ENCODE measurements around the gene ASGR1. TPM values are rescaled to one million over a fixed set of nuclear protein-coding genes. Genes with fewer than 3 reads are reported as not detected.
A peak's percentile ranks its signal among the peaks of the same experiment; 100 is the strongest.

ASGR1 gene, protein sequence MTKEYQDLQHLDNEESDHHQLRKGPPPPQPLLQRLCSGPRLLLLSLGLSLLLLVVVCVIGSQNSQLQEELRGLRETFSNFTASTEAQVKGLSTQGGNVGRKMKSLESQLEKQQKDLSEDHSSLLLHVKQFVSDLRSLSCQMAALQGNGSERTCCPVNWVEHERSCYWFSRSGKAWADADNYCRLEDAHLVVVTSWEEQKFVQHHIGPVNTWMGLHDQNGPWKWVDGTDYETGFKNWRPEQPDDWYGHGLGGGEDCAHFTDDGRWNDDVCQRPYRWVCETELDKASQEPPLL
- 3.4 TPM for polyA plus RNA-seq (2013, experiment 1 of 2)
- 3.7 TPM for polyA plus RNA-seq (2013, experiment 2 of 2)

DNA sequence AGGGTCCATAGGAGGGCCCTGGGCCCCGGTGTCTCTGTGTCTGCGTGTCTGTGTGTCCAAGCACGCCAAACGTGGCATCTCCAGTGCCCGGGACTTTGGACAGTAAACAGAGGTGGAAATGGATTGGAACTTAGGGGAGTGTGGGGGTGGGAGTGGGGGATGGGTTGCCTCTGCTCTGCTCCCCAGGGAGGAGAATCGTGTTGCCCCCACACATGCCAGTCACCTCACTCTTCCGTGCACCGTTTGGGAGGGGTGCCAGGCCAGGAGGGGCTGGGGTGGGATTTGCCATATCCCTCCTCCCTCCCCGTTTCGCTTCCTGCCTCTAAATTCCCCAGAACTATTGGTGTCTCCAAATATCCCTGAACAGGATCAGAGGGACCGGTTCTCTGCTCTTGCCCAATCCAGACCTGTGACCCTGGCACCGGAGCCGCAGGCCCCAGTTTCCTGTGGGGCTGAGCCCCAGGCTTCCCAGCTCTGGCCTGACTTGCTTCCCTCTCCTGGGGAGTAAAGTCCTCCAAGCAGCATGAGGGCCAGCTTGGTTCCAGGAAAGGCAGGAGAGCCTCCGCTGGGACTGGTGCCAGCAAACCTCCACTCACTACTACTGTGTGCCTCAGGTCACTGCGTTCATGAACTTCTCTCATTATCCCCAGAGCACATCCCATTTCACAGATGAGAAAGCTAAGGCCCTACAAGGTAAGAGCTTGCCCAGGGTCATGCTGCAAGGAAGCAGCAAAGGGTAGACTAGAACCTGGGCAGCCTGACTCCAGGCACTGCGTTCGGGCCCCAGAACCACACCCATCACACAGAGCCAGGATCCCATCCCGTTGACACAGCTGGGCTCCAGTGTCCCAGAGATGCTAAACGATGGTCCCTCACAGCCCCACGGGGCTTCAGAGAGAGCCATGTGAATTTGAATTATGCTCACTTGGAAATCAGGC, at the start of gene ASGR1:
ASGR1 (minus strand) TSS at position 54 of the 938 bp plus-strand sequence. CDS start 807 bp downstream, outside the sequence.
- Histone ChIP-seq H3K4me2 (ENCODE audit: low read length) (peak within 1 kb of the TSS; percentile 72), H3K23ac (ENCODE audit: low read length) (no peak within 1 kb of the TSS), H3K27ac (ENCODE audit: low read depth, low read length) (no peak within 1 kb of the TSS), H2BK5ac (ENCODE audit: low read length) (no peak within 1 kb of the TSS), H3K4me3 (ENCODE audit: low read length) (no peak within 1 kb of the TSS), H3K27me3 (ENCODE audit: insufficient read depth, low read length, poor library complexity) (no peaks in the 10 kb centered on the region), H3K4ac (ENCODE audit: low read depth, low read length) (no peak within 1 kb of the TSS), H4K8ac (ENCODE audit: low read depth, low read length) (no peak within 1 kb of the TSS), H2AK5ac (ENCODE audit: low read length) (no peak within 1 kb of the TSS), H3K18ac (ENCODE audit: low read length) (no peak within 1 kb of the TSS), H3K56ac (ENCODE audit: low read length) (peak within 1 kb of the TSS; percentile 11), H4K5ac (ENCODE audit: low read length) (no peak within 1 kb of the TSS), H3K36me3 (ENCODE audit: control insufficient read depth, insufficient read depth, low read length) (no peaks in the 10 kb centered on the region), H2BK120ac (ENCODE audit: low read depth, low read length) (no peak within 1 kb of the TSS), H3K79me1 (ENCODE audit: low read length) (no peaks in the 10 kb centered on the region), H3K4me1 (ENCODE audit: control insufficient read depth, low read depth, low read length) (no peaks in the 10 kb centered on the region), H2BK15ac (replicated peaks; ENCODE audit: low read depth) (no peak within 1 kb of the TSS), H3K9ac (ENCODE audit: low read length) (peak within 1 kb of the TSS; percentile 2), H3K79me2 (ENCODE audit: control insufficient read depth, insufficient read depth, low read length) (no peaks in the 10 kb centered on the region)
- no peak for DNase-seq
- no CpG with 5 or more reads among the region's 20 CpGs for WGBS (ENCODE audit: extremely low coverage, insufficient coverage, low lambda C conversion rate)

DNA sequence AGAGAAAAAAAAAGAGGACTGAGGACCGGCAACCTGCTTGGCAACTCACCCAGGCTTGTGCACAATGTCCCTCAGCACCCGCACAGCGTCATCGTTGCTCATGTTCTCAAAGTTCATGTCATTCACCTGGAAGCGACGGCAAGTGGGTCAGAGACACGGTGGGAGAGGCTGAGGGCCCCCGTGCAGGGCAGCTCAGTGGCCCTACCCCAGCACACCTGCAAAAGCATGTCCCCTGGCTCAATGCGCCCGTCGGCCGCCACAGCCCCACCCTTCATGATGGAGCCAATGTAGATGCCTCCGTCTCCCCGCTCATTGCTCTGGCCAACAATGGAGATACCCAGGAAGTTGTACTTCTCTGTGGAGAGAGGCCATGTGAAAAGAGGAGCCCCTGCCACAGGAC, 49.8 kb upstream of the ASGR1 start:
- H3K36me3 ChIP-seq (ENCODE audit: control insufficient read depth, insufficient read depth, low read length) = peaks cover 15% of the 10 kb centered on the region
- H2BK5ac ChIP-seq (ENCODE audit: low read length) = no peak overlapping the region
- no peak overlapping the region for H3K27ac ChIP-seq (ENCODE audit: low read depth, low read length)
- H3K4ac ChIP-seq (ENCODE audit: low read depth, low read length) = no peak overlapping the region
- no peak overlapping the region for H3K4me3 ChIP-seq (ENCODE audit: low read length)
- H2BK120ac ChIP-seq (ENCODE audit: low read depth, low read length) = no peak overlapping the region
- H2BK15ac ChIP-seq (replicated peaks; ENCODE audit: low read depth) = no peak overlapping the region
- no peak overlapping the region for H3K9ac ChIP-seq (ENCODE audit: low read length)
- H3K18ac ChIP-seq (ENCODE audit: low read length) = no peak overlapping the region
- no peak for DNase-seq
- no peak overlapping the region for H3K56ac ChIP-seq (ENCODE audit: low read length)
- H3K27me3 ChIP-seq (ENCODE audit: insufficient read depth, low read length, poor library complexity) = no peaks in the 10 kb centered on the region
- H3K23ac ChIP-seq (ENCODE audit: low read length) = no peak overlapping the region
- no peak overlapping the region for H2AK5ac ChIP-seq (ENCODE audit: low read length)
- H3K79me2 ChIP-seq (ENCODE audit: control insufficient read depth, insufficient read depth, low read length) = peaks cover 25% of the 10 kb centered on the region
- H3K4me1 ChIP-seq (ENCODE audit: control insufficient read depth, low read depth, low read length) = peaks cover 7% of the 10 kb centered on the region
- no peak overlapping the region for H3K4me2 ChIP-seq (ENCODE audit: low read length)
- no peak overlapping the region for H4K5ac ChIP-seq (ENCODE audit: low read length)
- H4K8ac ChIP-seq (ENCODE audit: low read depth, low read length) = no peak overlapping the region
- H3K79me1 ChIP-seq (ENCODE audit: low read length) = peaks cover 19% of the 10 kb centered on the region
- WGBS (ENCODE audit: extremely low coverage, insufficient coverage, low lambda C conversion rate) = no CpG with 5 or more reads among the region's 14 CpGs

DNA sequence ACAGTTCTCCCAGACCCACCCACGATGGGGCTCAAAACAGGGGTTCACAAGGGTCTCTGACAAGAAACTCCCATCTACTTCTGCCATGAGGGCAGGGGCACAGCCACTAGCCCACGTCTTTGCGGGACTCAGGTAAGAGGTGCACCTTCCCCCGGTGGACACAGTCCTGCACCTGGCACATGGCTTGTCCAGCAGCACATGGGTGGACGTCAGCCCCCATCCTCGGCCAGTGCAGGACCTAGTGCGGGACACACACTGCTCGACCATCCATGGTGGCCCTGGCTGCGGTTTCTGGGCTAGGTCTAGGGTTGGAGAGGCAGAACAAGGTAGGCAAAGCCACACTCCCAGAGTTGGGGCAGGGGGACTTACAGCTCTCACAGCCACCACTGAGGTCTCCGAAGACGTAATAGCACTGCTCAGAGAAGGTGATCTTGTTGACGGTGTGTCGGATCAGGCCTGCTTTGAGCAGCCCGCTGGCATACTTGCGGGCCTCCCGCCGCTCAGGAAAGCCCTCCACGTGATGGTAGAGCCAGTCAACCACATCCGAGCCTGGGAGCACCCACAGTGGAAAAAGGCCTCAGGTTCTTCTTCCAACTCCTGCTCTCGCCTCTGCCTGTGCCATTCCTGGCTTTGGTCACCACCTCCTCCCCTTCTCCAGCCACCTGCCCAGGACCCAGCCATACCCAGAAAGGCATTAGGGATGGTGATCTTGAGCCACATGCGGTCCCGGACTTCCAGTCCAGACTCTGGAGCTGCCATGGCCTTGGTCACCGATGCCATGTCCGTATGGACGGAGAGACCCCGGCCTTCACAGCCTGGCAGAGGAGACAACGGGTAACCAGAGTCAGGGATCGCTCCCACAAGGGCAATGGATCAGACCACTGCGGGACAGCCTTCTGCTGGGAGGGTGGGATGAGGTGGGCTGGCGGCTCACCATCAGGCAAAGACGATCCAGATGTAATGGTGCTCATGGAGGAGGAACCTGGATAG, 47.8 kb upstream of the ASGR1 start:
- no peak overlapping the region for H2AK5ac ChIP-seq (ENCODE audit: low read length)
- no peaks in the 10 kb centered on the region for H3K27me3 ChIP-seq (ENCODE audit: insufficient read depth, low read length, poor library complexity)
- no peak overlapping the region for H4K8ac ChIP-seq (ENCODE audit: low read depth, low read length)
- WGBS (ENCODE audit: extremely low coverage, insufficient coverage, low lambda C conversion rate) = no CpG with 5 or more reads among the region's 31 CpGs
- H3K23ac ChIP-seq (ENCODE audit: low read length) = no peak overlapping the region
- H2BK15ac ChIP-seq (replicated peaks; ENCODE audit: low read depth) = no peak overlapping the region
- peaks cover 14% of the 10 kb centered on the region for H3K79me1 ChIP-seq (ENCODE audit: low read length)
- no peak overlapping the region for H3K56ac ChIP-seq (ENCODE audit: low read length)
- H3K79me2 ChIP-seq (ENCODE audit: control insufficient read depth, insufficient read depth, low read length) = peaks cover 10% of the 10 kb centered on the region
- no peak overlapping the region for H3K27ac ChIP-seq (ENCODE audit: low read depth, low read length)
- H3K4ac ChIP-seq (ENCODE audit: low read depth, low read length) = no peak overlapping the region
- no peak for DNase-seq
- H3K4me1 ChIP-seq (ENCODE audit: control insufficient read depth, low read depth, low read length) = peaks cover 3% of the 10 kb centered on the region
- H3K4me2 ChIP-seq (ENCODE audit: low read length) = no peak overlapping the region
- H2BK120ac ChIP-seq (ENCODE audit: low read depth, low read length) = no peak overlapping the region
- H3K36me3 ChIP-seq (ENCODE audit: control insufficient read depth, insufficient read depth, low read length) = peaks cover 22% of the 10 kb centered on the region
- no peak overlapping the region for H4K5ac ChIP-seq (ENCODE audit: low read length)
- no peak overlapping the region for H2BK5ac ChIP-seq (ENCODE audit: low read length)
- no peak overlapping the region for H3K9ac ChIP-seq (ENCODE audit: low read length)
- no peak overlapping the region for H3K18ac ChIP-seq (ENCODE audit: low read length)
- no peak overlapping the region for H3K4me3 ChIP-seq (ENCODE audit: low read length)

DNA sequence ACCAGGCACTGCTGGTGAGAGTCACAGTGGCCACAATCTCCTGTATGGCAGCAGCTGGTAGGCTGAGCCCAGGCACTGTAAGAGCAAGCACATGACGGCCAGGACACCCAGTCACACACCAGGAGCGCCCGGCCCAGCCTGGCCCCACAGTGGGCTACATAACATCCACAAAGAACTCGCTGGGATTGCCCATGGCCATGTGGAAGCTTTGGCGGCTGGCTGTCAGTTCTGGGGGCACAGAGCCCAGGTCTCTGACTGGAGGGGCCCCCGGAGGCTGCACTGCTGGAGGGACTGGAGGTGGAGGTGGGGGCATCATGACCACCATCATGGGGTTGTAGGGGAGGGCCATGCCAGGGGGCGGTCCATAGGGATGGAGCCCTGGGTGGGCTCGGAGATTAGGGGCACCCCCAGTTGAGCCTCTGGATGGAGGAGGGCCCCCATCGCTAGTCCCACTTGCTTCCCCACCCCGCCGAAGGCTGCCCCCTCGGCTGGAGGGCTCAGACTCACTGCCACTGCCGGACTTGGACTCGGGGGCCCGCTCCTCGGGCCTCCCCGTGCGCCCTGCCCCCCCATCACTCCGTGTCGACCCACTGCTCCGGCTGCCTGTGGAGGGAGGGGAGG, 46.7 kb upstream of the ASGR1 start:
- Histone ChIP-seq H3K9ac (ENCODE audit: low read length) (no peak overlapping the region), H3K4ac (ENCODE audit: low read depth, low read length) (no peak overlapping the region), H3K79me2 (ENCODE audit: control insufficient read depth, insufficient read depth, low read length) (peaks cover under 1% of the 10 kb centered on the region), H2BK5ac (ENCODE audit: low read length) (no peak overlapping the region), H3K4me1 (ENCODE audit: control insufficient read depth, low read depth, low read length) (no peaks in the 10 kb centered on the region), H2AK5ac (ENCODE audit: low read length) (no peak overlapping the region), H3K4me3 (ENCODE audit: low read length) (no peak overlapping the region), H3K18ac (ENCODE audit: low read length) (no peak overlapping the region), H4K5ac (ENCODE audit: low read length) (no peak overlapping the region), H2BK15ac (replicated peaks; ENCODE audit: low read depth) (no peak overlapping the region), H2BK120ac (ENCODE audit: low read depth, low read length) (no peak overlapping the region), H3K56ac (ENCODE audit: low read length) (no peak overlapping the region), H3K4me2 (ENCODE audit: low read length) (no peak overlapping the region), H3K27ac (ENCODE audit: low read depth, low read length) (no peak overlapping the region), H4K8ac (ENCODE audit: low read depth, low read length) (no peak overlapping the region), H3K36me3 (ENCODE audit: control insufficient read depth, insufficient read depth, low read length) (peaks cover 22% of the 10 kb centered on the region), H3K79me1 (ENCODE audit: low read length) (peaks cover 13% of the 10 kb centered on the region), H3K27me3 (ENCODE audit: insufficient read depth, low read length, poor library complexity) (no peaks in the 10 kb centered on the region), H3K23ac (ENCODE audit: low read length) (no peak overlapping the region)
- DNase-seq = no peak
- no CpG with 5 or more reads among the region's 21 CpGs for WGBS (ENCODE audit: extremely low coverage, insufficient coverage, low lambda C conversion rate)

DNA sequence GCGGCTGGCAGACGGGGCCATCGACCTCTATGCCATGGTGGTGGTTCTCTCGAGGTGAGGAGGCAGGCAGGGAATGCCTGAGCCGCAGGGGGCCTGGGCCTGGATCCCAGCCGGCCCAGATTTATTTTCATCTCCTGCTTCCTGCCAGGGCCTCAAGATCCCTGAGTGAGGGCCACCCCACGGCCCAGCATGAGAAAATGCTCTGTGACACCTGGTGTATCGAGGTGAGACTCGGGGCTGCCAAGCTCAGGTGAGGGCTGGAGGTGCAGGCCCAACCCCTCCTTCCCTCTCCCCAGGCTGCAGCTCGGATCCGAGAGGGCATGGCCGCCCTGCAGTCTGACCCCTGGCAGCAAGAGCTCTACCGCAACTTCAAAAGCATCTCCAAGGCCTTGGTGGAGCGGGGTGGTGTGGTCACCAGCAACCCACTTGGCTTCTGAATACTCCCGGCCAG, 45.5 kb upstream of the ASGR1 start:
- H3K27ac ChIP-seq (ENCODE audit: low read depth, low read length) = no peak overlapping the region
- H3K79me2 ChIP-seq (ENCODE audit: control insufficient read depth, insufficient read depth, low read length) = no peaks in the 10 kb centered on the region
- peaks cover 22% of the 10 kb centered on the region for H3K36me3 ChIP-seq (ENCODE audit: control insufficient read depth, insufficient read depth, low read length)
- H4K8ac ChIP-seq (ENCODE audit: low read depth, low read length) = no peak overlapping the region
- no peak overlapping the region for H2BK120ac ChIP-seq (ENCODE audit: low read depth, low read length)
- H3K9ac ChIP-seq (ENCODE audit: low read length) = no peak overlapping the region
- H3K4me1 ChIP-seq (ENCODE audit: control insufficient read depth, low read depth, low read length) = no peaks in the 10 kb centered on the region
- no peak overlapping the region for H3K56ac ChIP-seq (ENCODE audit: low read length)
- peaks cover 9% of the 10 kb centered on the region for H3K79me1 ChIP-seq (ENCODE audit: low read length)
- no peak overlapping the region for H2BK15ac ChIP-seq (replicated peaks; ENCODE audit: low read depth)
- H3K23ac ChIP-seq (ENCODE audit: low read length) = no peak overlapping the region
- H3K18ac ChIP-seq (ENCODE audit: low read length) = no peak overlapping the region
- H2BK5ac ChIP-seq (ENCODE audit: low read length) = no peak overlapping the region
- H3K4me3 ChIP-seq (ENCODE audit: low read length) = no peak overlapping the region
- no peak overlapping the region for H4K5ac ChIP-seq (ENCODE audit: low read length)
- no peak overlapping the region for H3K4ac ChIP-seq (ENCODE audit: low read depth, low read length)
- DNase-seq = no peak
- H2AK5ac ChIP-seq (ENCODE audit: low read length) = no peak overlapping the region
- H3K4me2 ChIP-seq (ENCODE audit: low read length) = no peak overlapping the region
- H3K27me3 ChIP-seq (ENCODE audit: insufficient read depth, low read length, poor library complexity) = no peaks in the 10 kb centered on the region
- no CpG with 5 or more reads among the region's 15 CpGs for WGBS (ENCODE audit: extremely low coverage, insufficient coverage, low lambda C conversion rate)
